SKM-1 treated with dmso at 0.1 percent for 144 hours (cell line): ENCODE data around the gene LMAN2.
"Not testable (repeated sequence)": the region's sequence is repeated elsewhere in the genome, so short reads cannot be mapped to it uniquely, and the experiment has no call there.

Experiments
- DNase-seq: peaks from one replicate; lab custom pipeline; 2025; ENCODE audit not compliant: unreplicated experiment; lab: John Stamatoyannopoulos, UW

Gene LMAN2

DNA sequence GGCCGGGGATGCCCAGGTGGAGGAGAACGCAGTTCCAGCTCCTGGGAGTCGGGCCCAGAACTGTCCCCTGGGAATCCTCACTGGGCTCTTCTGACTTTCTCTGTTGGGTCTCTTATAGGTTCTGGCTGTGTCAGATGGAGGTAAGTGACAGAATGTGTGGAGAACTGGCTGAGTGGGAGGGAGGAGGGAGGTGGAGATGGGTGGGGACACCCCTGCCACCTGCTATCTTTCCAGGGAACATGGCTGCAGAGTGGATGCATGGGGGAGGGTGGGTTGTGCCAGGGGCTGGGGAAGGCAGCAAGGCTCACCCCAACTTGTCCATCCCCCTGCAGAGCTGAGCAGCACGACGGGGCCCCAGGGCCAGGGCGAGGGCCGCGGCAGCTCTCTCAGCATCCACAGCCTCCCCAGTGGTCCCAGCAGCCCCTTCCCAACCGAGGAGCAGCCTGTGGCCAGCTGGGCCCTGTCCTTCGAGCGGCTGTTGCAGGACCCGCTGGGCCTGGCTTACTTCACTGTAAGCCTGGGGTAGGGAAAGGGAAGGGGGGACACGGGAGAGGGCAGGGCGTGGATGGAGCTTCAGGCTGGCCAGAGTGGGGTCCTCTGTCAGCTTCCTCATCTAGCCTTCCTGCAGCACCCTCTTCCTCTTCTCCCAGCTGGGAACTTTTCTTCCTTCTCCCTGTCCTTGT is 14.5 kb upstream of the LMAN2 start:
- no peak for DNase-seq

DNA sequence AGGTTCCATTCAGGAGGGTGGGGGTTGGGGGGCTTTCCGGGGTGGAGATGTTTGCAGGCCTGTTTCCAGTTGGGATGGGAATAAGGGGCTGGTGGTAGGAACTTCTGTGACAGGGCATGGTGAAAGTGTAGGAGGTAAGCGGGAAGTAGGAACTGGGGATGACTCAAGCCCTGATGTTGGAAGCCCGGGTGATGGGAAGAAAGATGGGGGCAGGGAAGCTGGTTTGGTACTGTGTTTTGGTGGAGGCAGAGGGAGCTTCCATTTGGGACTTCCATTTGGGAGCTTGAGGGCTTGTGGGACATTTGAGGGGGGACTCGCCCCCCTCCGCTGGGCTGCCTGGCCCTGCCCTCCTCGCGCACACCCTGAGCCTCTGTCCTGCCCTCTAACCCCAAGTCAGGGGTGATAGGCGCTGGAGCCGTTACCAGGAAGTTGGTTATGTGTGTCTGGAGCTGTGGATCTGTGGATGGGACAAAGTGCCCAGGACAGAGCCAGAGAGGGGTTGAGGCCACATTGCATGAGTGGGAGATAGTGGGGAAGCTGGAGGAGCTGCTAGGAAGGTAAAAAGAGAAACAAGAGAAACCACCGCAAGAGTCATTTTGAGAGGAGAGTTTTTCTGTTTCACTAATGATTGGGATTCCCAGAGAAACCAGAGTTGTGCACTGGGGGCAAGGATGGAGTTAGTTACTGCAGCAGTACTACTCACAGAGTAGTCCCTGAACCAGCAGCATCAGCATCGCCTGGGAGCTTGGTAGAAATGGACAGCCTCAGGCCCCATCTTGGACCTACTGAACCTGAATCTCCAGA is 12.9 kb upstream of the LMAN2 start:
- no peak for DNase-seq

DNA sequence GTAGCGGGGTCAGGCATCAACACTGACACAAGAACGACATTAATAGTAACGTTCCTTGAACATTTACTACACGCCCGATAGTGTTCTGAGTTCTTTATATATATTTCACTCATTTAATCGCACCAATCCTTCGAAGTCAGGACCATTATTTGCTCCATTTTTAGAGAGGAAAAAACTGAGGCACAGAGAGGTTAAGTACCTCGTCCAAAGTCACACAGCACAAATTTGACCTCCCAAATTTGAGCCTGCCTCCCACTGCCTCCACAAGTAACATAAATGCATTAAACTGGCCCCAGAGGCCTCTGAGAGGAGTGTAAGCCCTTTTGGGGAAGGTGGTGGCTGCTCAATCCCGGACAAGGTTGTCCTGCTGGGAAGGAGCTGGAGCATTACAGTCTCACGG is 12.1 kb upstream of the LMAN2 start:
- no peak for DNase-seq

DNA sequence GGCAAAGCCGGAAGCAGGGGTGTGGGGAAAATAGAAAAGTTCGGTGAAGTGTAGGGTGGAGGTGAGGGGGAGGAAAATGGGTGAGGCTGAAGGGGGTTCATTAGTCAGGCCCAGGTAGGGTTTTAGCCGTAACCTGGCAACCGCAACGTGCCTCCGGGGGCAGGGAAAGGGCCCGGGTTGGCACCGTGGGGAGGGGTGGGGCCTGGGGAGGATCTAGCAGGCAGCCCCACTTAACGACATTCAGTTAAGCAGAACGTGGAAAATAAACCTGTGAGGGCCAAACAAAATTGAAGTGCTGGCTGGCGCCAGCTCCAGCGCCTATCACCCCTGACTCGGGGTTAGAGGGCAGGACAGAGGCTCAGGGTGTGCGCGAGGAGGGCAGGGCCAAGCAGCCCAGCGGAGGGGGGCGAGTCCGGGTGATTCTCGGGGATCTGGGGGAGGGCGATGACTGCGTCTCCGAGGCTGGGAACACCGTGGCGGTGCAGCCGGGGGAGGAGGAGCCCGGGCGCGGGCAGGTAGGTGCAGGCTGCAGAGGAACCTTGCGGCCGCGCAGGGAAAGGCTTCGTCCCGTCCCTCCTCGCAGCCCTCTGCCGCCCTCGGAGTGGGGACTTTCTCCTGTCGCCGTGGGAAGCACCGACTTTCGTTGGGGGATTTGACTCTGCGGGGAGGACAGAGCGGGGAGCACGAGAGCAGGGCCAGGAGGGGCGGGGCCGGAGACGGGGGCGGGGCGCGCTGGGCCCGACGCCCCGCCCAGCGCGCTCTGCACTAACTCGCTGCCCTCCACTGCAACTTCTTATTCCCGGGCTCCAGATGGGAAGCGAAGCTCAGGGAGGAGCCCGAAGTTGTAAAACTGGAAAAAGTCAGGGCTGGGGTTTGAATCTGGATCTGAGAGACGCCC is 11.4 kb upstream of the LMAN2 start:
- DNase-seq: no peak

DNA sequence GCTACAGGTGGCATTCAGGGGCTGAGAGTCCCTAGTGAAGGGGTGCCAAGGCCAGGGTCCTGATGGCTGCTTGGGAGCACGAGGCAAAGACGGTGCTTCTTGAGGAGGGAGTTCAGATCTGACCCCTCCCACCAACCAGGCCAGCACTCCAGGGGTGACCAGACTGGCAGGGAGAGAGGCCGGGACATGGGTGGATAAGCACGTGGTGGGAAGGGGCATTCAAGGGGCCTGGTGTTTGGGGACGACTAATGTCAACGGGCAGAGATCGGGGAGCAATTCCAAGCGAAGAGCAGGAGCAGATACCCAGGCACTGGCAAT is 10.8 kb upstream of the LMAN2 start:
- DNase-seq: no peak

DNA sequence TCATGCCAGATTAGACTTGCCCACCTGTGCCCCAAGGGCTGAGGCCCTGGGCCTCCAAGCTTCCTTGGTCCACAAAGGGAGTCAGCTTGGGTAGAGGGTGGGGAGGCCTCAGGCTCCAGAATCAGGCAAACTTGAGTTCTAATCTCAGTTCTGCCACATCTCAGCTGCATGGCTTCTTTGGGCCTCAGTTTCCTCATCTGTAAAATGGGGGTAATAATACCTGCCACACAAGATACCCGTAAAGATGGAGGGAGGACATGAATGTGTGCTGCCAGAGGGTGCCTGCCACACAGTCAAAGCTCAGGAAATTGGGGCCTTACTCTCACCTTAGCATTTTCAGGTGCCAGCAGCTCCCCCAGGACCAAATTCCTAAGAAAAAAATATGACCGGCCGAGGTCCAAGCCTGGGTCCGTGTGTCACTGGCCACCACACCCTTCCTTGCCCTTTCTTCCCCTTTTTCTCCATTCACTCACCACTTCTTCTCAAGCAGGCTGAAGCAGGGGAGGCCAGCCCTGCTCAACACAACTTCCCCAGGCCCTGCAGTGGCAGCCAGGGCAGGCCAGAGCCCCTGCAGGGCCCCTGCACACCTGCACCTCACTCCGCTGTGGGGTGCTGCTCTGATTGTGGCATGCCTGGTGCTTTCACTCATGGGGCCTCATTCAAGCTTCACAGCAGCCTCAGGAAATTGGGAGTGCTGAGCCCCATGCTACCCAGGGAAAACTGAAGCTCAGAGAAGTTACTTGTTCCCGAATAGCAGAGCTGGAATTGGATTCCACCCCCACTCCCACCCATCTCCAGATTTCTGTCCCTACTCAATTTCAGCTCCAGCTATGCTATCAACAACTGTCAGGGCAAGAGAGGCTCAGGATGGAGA is 10.2 kb upstream of the LMAN2 start:
- peak; percentile 72 for DNase-seq

DNA sequence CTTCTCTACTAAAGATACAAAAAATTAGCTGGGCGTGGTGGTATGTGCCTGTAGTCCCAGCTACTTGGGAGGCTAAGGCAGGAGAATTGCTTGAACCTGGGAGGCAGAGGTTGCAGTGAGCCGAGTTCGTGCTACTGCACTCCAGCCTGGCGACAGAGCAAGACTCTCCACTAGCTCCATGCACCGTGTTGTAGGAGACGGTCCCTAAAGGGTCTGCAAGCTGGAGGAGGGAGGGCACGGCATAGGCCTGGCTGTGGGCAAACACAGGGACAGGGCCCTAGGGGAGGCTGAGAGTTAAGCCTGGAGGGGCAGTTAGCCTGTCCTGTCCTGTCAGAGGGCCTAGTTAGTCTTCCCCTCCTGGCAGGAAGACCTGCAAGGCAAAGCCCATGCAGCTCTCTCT is 9.3 kb upstream of the LMAN2 start:
- DNase-seq: not testable (repeated sequence)

DNA sequence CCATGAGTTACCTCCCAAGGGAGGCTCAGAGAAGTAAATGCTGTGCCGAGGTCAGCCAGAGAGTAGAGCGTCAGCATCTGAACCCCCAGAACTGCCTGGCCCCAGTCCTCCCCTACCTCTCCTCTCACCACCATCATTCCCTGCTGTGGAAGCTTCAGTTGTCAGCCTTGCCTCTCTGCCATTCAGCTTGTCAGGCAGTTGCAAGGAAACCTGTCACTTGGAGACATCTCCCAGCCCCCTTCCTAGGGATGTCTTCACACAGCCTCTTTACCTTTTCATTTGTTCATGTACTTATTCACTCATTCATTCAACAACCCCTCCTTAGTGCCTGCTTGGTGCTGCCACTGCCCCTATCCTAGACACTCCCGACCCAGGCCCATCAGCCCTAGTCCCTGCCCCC is 8.4 kb upstream of the LMAN2 start:
- no peak for DNase-seq

DNA sequence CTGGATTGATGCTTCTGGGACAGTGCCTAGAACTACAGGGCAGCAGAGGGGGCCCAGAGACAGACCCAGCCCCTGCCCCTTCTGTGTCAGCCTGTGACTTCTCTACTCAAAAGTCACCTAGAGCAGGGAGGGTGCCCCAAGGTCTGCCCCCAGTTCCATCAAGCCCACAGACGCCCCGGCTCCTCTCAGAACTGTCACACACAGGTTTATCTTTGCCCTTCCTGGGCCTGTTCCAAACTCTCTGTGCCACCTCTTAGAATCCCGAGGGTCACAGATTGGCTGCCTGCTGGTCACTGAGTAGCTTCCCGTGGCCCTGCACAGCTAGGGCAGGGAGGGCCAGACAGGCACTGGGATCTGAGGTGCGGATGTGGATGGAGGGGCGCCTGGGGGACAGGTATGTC is 8.0 kb upstream of the LMAN2 start:
- no peak for DNase-seq

DNA sequence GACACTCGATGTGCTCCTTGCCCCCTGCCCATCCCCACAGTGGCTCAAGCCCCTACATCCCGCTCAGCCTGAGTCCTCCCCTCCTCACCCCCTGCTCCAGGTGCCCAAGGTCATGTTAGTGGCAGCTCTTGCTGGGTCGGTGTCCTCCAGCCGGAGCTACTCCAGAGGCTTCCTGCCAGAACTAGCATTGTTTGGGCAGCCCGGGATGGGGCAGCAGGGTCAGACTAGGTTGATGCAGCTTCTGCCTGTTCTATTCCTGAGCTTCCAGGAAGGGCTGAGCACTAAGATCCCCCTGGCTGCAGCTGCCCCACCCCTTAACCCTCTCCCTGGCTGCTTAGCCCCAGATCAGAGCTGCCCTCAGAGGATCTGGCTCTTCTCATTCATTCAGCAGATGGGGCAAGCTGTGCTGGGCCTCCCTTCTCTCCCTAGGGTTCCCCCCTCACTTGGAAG is 6.9 kb upstream of the LMAN2 start:
- DNase-seq: no peak

DNA sequence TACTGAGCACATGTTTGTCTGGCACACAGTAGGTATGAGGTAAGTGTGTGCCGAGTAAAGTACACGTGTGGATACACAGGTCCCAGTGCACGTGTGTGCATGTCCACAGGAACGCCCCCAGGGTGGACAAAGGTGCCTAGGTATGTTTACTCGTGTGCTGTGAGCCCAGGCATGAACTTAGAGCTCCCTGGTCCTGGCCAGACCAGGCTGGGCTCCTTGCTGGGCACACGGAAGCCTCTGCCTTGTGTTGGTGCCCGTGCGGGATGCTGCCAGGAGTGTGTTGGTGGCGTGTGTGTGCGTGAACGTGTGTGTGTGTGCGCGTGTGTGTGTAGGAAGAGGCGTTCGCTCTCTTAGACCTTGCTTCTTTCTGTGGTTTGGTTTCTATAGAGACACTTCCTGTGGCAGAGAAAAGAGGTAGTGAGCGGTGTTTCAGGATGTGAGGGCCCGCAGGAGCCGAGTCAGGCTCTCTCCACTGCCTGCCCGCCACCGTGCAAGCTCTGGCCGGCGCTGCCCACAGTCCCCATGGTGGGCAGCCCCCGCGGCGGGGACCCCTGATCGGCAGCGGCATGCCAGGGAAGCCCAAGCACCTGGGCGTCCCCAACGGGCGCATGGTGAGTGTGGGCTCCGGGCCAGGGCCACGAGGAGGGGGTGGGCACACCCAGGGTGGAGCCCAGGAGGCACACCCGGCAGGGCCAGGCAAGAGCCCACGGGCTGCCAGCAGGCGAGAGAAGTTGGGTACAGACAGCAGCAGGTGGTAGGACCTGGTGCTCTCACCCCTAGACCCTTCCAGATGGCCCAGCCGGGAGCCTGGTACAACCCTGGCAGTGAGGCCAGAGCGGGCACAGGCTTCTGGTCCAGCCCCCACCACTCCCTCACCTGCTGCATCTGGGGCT is 6.2 kb upstream of the LMAN2 start, which contains the start of gene RGS14:
RGS14 (plus strand) TSS at position 466 of the 893 bp plus-strand sequence; CDS start at position 567, 101 bp downstream.
- peak; percentile 96 for DNase-seq

DNA sequence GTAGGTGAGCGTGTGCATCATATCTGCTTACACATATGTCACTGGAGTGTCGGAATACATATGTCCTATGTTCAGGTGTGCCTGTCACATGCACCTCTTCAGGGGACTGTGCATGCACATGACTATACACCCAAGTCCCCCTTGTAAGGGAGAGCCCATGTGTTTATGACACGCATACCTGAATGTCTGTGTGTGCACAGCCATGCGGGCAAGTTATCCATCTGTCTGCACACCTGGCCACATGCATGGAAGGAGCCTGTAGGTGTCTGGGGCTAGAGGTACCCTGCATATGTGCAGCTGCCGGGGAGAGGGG is 5.6 kb upstream of the LMAN2 start:
- DNase-seq: no peak

DNA sequence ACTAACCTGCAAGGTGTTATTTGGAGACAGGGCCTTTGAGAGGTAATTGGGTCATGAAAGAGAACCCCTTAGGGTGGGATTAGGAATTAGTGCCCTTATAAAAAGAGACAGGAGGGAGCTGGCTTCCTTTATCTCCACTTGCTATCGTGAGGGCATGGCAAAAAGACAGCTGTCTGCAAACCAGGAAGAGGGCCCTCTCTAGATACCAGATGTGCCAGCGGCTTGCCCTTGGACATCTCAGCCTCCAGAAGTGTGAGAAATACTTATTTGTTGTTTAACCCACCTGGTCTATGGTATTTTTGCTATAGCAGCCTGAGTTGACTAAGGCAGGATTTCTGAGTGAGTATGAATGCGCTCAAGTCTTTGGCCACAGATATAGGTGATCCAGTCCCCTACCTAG is 5.3 kb upstream of the LMAN2 start:
- no peak for DNase-seq

DNA sequence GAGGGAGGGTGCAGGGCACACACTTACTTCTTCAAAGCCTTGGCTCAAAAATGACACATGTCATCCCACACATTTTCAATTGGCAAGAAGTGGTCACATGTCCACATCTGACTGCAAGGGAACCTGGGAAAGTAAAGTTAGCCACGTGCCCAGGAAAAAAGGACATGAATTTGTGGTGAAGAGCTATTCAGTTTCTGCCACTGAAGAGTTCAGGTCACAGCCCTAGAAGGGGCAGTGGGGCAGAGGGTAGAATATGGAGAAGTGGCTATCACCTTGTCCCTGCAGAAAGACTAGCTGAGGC is 4.3 kb upstream of the LMAN2 start:
- peak; percentile 28 for DNase-seq

DNA sequence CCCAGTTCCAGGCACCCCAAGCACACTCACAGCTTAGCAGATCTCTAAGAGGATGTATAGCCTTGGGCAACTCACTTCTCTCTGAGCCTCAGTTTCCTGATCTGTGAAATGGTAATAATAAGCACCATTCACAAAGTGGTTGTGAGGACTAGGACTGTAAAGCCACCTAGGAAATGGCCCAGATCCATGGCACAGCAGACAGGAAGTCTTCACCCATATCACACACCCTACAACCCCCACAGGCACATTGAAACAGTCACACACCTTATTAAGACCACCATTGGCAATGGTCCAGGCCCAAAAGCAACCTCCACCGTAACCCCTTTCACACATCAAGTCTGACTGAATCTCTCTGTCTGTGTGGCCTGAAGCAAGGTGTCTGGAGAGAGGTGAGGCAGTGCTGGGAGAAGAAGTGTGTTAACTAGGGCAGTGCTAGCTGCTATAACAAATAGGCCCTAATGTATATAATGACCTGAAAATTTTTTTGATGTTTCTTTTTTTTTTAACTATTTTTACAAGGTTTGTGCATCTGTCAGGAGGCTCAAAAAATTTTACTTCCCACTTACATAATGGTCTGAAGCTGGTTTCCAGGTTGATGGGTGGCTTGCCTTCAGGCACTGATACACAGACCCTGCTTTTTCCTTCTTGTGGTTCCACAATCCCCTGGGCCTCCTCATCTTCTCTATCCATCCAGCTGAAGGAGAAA is 3.8 kb upstream of the LMAN2 start:
- DNase-seq: no peak

DNA sequence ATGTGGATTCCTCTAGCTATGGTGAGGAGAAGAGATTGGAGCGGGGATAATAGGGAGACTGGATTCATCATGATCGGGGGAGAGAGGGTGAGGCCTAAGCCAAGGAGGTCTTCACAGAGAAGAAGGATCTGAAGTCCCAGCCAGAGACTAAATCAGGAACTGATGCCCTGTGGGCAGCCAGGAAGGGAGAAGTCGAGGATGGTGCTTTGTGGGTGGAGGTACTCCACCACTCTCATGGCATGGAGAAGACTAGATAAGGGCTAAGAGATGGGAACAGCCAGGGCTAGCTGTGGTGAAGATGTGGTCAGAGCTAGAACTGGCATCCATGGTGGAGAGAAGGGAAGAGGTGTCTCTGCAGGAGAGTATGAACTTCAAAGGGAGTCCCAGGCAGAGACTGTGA is 3.2 kb upstream of the LMAN2 start:
- DNase-seq: no peak

DNA sequence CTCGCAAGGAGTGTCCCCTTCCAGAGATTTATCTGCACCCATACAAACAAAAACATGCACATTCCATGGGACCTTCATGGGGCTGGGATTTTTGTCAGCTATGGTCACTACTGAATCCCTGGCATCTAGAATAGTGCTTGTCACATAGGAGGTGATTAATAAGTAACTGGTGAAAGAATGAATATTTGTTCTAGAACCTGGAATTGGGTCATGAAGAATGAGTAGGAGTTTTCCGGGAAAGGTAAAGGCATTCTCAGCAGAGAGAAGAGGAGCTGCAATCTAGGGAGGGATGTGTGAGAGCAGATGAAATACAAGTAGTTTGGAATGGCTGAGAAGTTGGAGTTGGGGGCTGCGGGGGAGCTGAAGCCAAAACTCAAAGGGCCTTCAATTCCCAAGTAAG is 2.8 kb upstream of the LMAN2 start:
- no peak for DNase-seq

DNA sequence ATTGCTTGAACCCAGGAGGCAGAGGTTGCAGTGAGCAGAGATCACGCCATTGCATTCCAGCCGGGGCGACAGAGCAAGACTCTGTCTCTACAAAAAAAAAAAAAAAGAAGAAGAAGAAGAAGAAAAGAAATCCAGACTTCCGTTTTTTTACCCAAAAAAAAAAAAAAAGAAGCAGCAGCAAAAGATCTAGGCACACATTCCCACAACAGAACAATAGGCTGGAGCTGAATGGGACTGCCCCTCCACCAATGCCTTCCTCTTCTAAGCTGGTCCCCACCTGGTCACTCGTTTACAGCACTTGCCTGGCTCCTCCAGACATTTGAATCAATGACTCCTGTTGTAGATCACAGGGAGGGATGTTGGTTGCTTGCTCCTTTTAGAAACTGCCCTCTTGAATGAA is 1.6 kb upstream of the LMAN2 start:
- DNase-seq: no peak

DNA sequence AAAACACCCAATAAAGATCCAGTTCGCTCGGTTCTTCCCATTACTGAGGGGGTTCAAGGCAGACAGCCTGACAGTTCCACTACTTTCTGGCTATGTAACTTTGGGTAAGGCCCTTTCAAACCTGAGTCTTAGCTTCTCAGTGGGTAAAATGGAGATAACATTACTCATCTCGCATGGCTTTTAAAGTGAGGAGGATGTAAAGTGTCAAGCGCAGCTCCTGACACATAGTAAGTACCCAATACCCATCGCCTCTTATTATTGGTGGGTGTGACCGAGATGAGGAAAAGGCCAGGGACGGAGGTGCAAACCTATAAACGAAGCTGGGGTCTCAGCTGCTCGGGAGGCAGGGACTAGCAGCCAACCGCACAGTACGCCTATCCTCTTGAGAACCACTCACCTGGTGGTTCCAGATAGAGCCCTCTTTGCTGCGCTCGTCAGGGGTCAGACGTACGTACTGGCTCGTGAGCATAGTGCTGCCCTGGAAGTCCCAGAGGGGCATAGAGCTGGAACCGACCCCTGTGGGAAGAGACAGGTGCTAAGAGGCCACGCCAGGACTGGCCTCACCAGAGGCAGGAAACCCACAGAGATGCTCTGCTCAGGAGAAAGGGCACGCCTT is 584 bp downstream of the LMAN2 start:
- no peak for DNase-seq
